LNCaP clone FGC (cell line): ENCODE data around the gene STXBP5.
"Not testable (repeated sequence)": the region's sequence is repeated elsewhere in the genome, so short reads cannot be mapped to it uniquely, and the experiment has no call there.

Experiments used
- DNase-seq: peaks from one replicate; pipeline ENCODE4 v3.0.0-alpha.2; 2011; ENCODE audit warnings: low read depth
- H3K4me3 ChIP-seq: 2 replicates; pipeline ENCODE4 v1.5.1; 2011; ENCODE audit warnings: mild to moderate bottlenecking, low read depth, low read length, control low read depth
- CTCF ChIP-seq: IDR thresholded peaks from 2 replicates; pipeline ENCODE4 v1.5.1; 2012; ENCODE audit warnings: mild to moderate bottlenecking; ENCODE audit not compliant: control insufficient read depth, insufficient read depth; ENCODE audit errors: extremely low read depth

The STXBP5 gene

GRCh38 chr6:147248859-147249258, 44.6 kb downstream of the STXBP5 start:
- no peak for DNase-seq
- no peak overlapping the region for H3K4me3 ChIP-seq
- no peak for TF ChIP-seq CTCF

GRCh38 chr6:147251072-147251471, 46.9 kb downstream of the STXBP5 start:
- H3K4me3 ChIP-seq: no peak overlapping the region
- DNase-seq: no peak
- no peak for TF ChIP-seq CTCF

- not testable (repeated sequence) for H3K4me3 ChIP-seq, DNase-seq
These were observed 50.8 kb downstream of the STXBP5 start for GRCh38 chr6:147254929-147255473.

- DNase-seq: no peak
- no peak for TF ChIP-seq CTCF
- no peak overlapping the region for H3K4me3 ChIP-seq
These were observed 51.9 kb downstream of the STXBP5 start for GRCh38 chr6:147255948-147256674.

- DNase-seq: no peak
- TF ChIP-seq CTCF: no peak
- no peak overlapping the region for H3K4me3 ChIP-seq
These were observed 53.5 kb downstream of the STXBP5 start for GRCh38 chr6:147257760-147258159.

GRCh38 chr6:147260091-147260490, 55.9 kb downstream of the STXBP5 start:
- no peak for DNase-seq
- H3K4me3 ChIP-seq: no peak overlapping the region
- no peak for TF ChIP-seq CTCF

GRCh38 chr6:147262946-147263345, 58.7 kb downstream of the STXBP5 start:
- no peak for TF ChIP-seq CTCF
- DNase-seq: no peak
- H3K4me3 ChIP-seq: 0 out of 2 replicates have a peak overlapping the region, but pooled peaks have one; percentile 11
